ENCODE results near the gene ARGLU1.

DNA sequence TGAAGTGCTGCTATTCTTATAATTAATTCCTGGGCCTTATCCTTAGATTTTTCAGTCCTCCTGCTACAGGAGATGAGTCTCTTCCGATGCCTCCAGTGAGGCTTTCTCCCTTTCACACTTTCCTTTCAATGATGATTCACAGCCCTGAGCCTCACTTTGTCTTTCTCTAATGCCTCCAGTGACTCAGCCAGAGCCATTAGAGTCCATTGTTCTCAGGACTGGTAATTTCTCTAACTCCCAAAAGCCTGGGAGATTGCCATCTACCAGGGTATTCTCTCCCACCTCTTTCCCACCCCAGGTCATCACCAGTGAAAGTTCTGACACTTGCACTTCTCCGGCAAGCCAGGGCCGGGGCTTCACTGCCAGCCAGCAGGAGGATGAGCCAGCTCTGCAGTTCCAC is 49.6 kb upstream of the ARGLU1 start:
- TF ChIP-seq, protein P1, sequence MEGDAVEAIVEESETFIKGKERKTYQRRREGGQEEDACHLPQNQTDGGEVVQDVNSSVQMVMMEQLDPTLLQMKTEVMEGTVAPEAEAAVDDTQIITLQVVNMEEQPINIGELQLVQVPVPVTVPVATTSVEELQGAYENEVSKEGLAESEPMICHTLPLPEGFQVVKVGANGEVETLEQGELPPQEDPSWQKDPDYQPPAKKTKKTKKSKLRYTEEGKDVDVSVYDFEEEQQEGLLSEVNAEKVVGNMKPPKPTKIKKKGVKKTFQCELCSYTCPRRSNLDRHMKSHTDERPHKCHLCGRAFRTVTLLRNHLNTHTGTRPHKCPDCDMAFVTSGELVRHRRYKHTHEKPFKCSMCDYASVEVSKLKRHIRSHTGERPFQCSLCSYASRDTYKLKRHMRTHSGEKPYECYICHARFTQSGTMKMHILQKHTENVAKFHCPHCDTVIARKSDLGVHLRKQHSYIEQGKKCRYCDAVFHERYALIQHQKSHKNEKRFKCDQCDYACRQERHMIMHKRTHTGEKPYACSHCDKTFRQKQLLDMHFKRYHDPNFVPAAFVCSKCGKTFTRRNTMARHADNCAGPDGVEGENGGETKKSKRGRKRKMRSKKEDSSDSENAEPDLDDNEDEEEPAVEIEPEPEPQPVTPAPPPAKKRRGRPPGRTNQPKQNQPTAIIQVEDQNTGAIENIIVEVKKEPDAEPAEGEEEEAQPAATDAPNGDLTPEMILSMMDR (conservative IDR thresholded peaks at IDR 0.05; ENCODE audit: low read depth, low read length) = no peak
- no peak for TF ChIP-seq EZH2 (IDR thresholded peaks at IDR 0.05; ENCODE audit: borderline replicate concordance, low read depth, low read length, poor library complexity, severe bottlenecking)
